ENCODE results near the gene WDR82.

The WDR82 gene

GRCh38 chr3:52205727-52206372 lies 72.6 kb downstream of the WDR82 start:
- no peak for DNase-seq (ENCODE audit: low read depth in 2 of 2)

Data from stimulated activated CD4-positive, alpha-beta T cell treated with anti-CD3 and anti-CD28 coated beads, Interleukin-12 subunit alpha, Interleukin-12 subunit beta, amount 100 ng/mL, for 24 hours (primary cell).